ENCODE results near the gene CDK10.

DNA sequence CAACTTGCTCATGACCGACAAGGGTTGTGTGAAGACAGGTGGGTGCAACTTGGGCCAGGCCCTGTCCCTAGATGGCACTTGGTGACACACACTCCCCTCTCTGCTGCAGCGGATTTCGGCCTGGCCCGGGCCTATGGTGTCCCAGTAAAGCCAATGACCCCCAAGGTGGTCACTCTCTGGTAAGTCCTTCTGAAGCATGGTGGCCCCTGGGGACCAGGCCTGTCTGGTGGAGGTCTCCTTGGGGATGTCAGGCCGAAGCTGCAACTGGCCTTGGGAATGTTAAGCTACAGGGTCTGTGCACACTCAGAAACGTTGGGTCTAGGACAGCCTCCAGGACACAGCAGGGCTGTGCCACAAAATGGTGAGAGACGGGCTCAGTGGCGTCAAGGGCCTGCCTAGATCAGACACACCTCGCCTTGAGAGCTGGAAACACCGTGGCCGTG, 6.8 kb downstream of the CDK10 start:
- TF ChIP-seq, protein P1, sequence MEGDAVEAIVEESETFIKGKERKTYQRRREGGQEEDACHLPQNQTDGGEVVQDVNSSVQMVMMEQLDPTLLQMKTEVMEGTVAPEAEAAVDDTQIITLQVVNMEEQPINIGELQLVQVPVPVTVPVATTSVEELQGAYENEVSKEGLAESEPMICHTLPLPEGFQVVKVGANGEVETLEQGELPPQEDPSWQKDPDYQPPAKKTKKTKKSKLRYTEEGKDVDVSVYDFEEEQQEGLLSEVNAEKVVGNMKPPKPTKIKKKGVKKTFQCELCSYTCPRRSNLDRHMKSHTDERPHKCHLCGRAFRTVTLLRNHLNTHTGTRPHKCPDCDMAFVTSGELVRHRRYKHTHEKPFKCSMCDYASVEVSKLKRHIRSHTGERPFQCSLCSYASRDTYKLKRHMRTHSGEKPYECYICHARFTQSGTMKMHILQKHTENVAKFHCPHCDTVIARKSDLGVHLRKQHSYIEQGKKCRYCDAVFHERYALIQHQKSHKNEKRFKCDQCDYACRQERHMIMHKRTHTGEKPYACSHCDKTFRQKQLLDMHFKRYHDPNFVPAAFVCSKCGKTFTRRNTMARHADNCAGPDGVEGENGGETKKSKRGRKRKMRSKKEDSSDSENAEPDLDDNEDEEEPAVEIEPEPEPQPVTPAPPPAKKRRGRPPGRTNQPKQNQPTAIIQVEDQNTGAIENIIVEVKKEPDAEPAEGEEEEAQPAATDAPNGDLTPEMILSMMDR (conservative IDR thresholded peaks at IDR 0.05 in 1 of 2, IDR thresholded peaks at IDR 0.05 in 1 of 2; ENCODE audit: extremely low read depth in 1 of 2, insufficient read depth in 1 of 2, low read depth in 1 of 2, low read length in 2 of 2), result no peak
- TF ChIP-seq EZH2 (IDR thresholded peaks at IDR 0.05; ENCODE audit: borderline replicate concordance, low read length), result no peak

All from mammary epithelial cell (primary cell).